Stromal cell of bone marrow (primary cell): ENCODE results near the gene KLF16.

Source experiments
- DNase-seq: peaks from one replicate; pipeline ENCODE4 v3.0.0-alpha.2; 2012; ENCODE audit warnings: low read depth

Gene KLF16

GRCh38 chr19:1819341-1820255 is 43.8 kb downstream of the KLF16 start:
- no peak for DNase-seq

- DNase-seq = no peak
Observed at GRCh38 chr19:1818549-1819195, 44.7 kb downstream of the KLF16 start.

GRCh38 chr19:1817553-1818179 is 45.7 kb downstream of the KLF16 start:
- DNase-seq = no peak

- DNase-seq = no peak
Observed at GRCh38 chr19:1816530-1817298, 46.7 kb downstream of the KLF16 start.

- DNase-seq = no peak
Observed at GRCh38 chr19:1815605-1816529, 47.5 kb downstream of the KLF16 start.

GRCh38 chr19:1814833-1815604 is 48.4 kb downstream of the KLF16 start:
- DNase-seq = no peak

- DNase-seq = no peak
Observed at GRCh38 chr19:1814391-1814790, 49.0 kb downstream of the KLF16 start.

GRCh38 chr19:1813192-1814182 is 49.9 kb downstream of the KLF16 start:
- no peak for DNase-seq

GRCh38 chr19:1812426-1813191 is 50.8 kb downstream of the KLF16 start:
- DNase-seq = peak; percentile 75

GRCh38 chr19:1811942-1812425 is 51.4 kb downstream of the KLF16 start, which contains the start of gene ATP8B3:
TSS of gene ATP8B3 (minus strand) at chr19:1812276. CDS start at chr19:1811736, 540 bp downstream.
- DNase-seq = no peak

- DNase-seq = peak; percentile 12
Observed at GRCh38 chr19:1811472-1811894, 51.9 kb downstream of the KLF16 start.

GRCh38 chr19:1810439-1811160 is 52.8 kb downstream of the KLF16 start:
- no peak for DNase-seq

GRCh38 chr19:1809678-1810077 is 53.7 kb downstream of the KLF16 start:
- DNase-seq = no peak

GRCh38 chr19:1808395-1808731 is 55.0 kb downstream of the KLF16 start:
- DNase-seq = no peak

- no peak for DNase-seq
Observed at GRCh38 chr19:1807695-1808394, 55.5 kb downstream of the KLF16 start.

GRCh38 chr19:1807030-1807694 is 56.2 kb downstream of the KLF16 start:
- DNase-seq = no peak
